D721Med (cell line): Measurements from ENCODE around the gene ZSWIM9.
A peak's percentile ranks its signal among the peaks of the same experiment; 100 is the strongest.

ENCODE experiments used
- DNase-seq: peaks from one replicate; pipeline ENCODE4 v3.0.0; 2011; ENCODE audit warnings: low spot score; ENCODE audit not compliant: insufficient read length
- FAIRE-seq: peaks from 2 replicates; lab custom pipeline; 2011; peaks lifted over from hg19 to GRCh38; lab: Jason Lieb, UNC
- TF ChIP-seq, protein P1 (sequence below): IDR thresholded peaks from 2 replicates; pipeline ENCODE4 v1.5.1; 2012; ENCODE audit warnings: mild to moderate bottlenecking, control low read depth; ENCODE audit not compliant: insufficient read depth; ENCODE audit errors: missing control alignments

ZSWIM9 gene

GRCh38 chr19:48149430-48149829 lies 21.1 kb upstream of the ZSWIM9 start:
- DNase-seq (no peak), FAIRE-seq (no peak)
- TF ChIP-seq, protein P1, sequence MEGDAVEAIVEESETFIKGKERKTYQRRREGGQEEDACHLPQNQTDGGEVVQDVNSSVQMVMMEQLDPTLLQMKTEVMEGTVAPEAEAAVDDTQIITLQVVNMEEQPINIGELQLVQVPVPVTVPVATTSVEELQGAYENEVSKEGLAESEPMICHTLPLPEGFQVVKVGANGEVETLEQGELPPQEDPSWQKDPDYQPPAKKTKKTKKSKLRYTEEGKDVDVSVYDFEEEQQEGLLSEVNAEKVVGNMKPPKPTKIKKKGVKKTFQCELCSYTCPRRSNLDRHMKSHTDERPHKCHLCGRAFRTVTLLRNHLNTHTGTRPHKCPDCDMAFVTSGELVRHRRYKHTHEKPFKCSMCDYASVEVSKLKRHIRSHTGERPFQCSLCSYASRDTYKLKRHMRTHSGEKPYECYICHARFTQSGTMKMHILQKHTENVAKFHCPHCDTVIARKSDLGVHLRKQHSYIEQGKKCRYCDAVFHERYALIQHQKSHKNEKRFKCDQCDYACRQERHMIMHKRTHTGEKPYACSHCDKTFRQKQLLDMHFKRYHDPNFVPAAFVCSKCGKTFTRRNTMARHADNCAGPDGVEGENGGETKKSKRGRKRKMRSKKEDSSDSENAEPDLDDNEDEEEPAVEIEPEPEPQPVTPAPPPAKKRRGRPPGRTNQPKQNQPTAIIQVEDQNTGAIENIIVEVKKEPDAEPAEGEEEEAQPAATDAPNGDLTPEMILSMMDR = no peak

GRCh38 chr19:48152551-48152950 lies 17.9 kb upstream of the ZSWIM9 start:
- DNase-seq (peak; percentile 68), FAIRE-seq (no peak)
- TF ChIP-seq, protein P1 = peak; percentile 76

- FAIRE-seq = no peak
- no peak for DNase-seq
- TF ChIP-seq, protein P1 = no peak
These were observed 16.5 kb upstream of the ZSWIM9 start for GRCh38 chr19:48154003-48154402.

DNA sequence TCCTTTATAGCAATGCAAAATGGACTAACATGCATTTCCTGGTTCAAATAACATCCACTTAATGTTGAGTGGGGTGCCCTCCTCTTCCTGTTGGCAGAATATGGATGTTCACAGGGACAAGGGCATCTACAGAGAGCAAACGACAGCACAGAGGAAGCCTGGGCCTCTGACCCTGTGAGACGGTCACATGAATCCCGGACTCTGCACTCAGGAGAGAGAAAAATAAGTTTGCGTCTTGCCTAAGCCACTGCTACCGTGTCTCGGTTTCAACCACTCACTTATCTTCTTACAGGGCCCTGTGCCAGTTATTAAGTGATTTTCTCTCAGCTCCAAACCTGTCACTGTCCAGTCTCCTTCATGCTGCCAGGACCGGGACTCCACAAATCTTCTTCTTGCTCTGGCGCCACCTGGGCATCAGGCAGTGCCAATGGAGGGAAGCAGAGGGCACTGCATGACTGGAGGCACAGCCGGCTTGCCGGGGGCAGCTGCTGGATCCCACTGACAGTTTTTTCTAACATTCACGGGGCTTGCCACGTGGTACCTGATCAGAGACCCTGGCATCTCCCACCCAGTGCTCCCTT lies 12.2 kb upstream of the ZSWIM9 start:
- TF ChIP-seq, protein P1 = peak; percentile 28
- FAIRE-seq (no peak), DNase-seq (no peak)

- no peak for DNase-seq
- TF ChIP-seq, protein P1 = no peak
- no peak for FAIRE-seq
These were observed 1.8 kb upstream of the ZSWIM9 start for GRCh38 chr19:48168689-48169088.

GRCh38 chr19:48169578-48169938 lies 922 bp upstream of the ZSWIM9 start:
- TF ChIP-seq, protein P1 = no peak
- FAIRE-seq = no peak
- peak; percentile 65 for DNase-seq

GRCh38 chr19:48170817-48171347 lies 402 bp downstream of the ZSWIM9 start:
- no peak for FAIRE-seq
- no peak for DNase-seq
- TF ChIP-seq, protein P1 = no peak
